ENCODE results near the gene F2. TPM values are rescaled to one million over a fixed set of nuclear protein-coding genes. Genes with fewer than 3 reads are reported as not detected.
A peak's percentile ranks its signal among the peaks of the same experiment; 100 is the strongest.

F2 gene
- total and polyA plus RNA-seq, 2 of the 13 experiments (the other 11 are each of a cell fraction or from before 2014, with no cell fraction given) = 330 to 801 TPM

GRCh38 chr11:46725338-46726205 is 6.6 kb downstream of the F2 start:
- Histone ChIP-seq H2AFZ (ENCODE audit: low read length) (no peak overlapping the region), H3K4me1 (ENCODE audit: insufficient read depth, low read length) (peaks cover 94% of the 10 kb centered on the region), H3K4me3 (replicated peaks in 1 of 3; ENCODE audit: insufficient read depth in 1 of 3, low read depth in 2 of 3, low read length in 3 of 3) (no peak overlapping the region), H3K9me3 (ENCODE audit: low read length) (no peaks in the 10 kb centered on the region), H3K4me2 (ENCODE audit: low read depth, low read length) (no peak overlapping the region), H3K79me2 (ENCODE audit: insufficient read depth, low read length) (peaks cover 56% of the 10 kb centered on the region), H3K27me3 (ENCODE audit: control insufficient read depth in 1 of 2, insufficient read depth in 2 of 2, low read length in 2 of 2) (no peaks in the 10 kb centered on the region; a peak in 1 of 5 replicates), H3K36me3 (replicated peaks in 1 of 2; ENCODE audit: control insufficient read depth in 1 of 2, insufficient read depth in 2 of 2, low read length in 2 of 2) (peaks cover 38 to 71% of the 10 kb centered on the region in 2 experiments), H4K20me1 (ENCODE audit: insufficient read depth, low read length) (peaks cover 38% of the 10 kb centered on the region), H3K9ac (ENCODE audit: insufficient read depth, low read depth, low read length) (no peak overlapping the region), H3K27ac (ENCODE audit: extremely low read length, insufficient read depth, low read length) (no peak overlapping the region)
- WGBS (ENCODE audit: low lambda C conversion rate) = 94% methylated on average over 15 of the region's 19 CpGs
- in situ Hi-C loops (cut with HindIII; ENCODE audit: extremely low pct_ligation_motif_present, low pct_unique_long_range_greater_than_20kb) (loop anchor here (5.0 kb wide), 1 partner anchor 33 kb away; no protein-coding TSS in a partner anchor), intact Hi-C loops (cut with micrococcal nuclease; ENCODE audit: unreplicated experiment) (no loop called here)
- ChIA-PET POLR2A (interaction anchor here (0.7 to 0.8 kb wide), 2 partner anchors 15 to 52 kb away, joined by 3 to 4 read pairs; no protein-coding TSS in a partner anchor), CTCF (ENCODE audit: low intra/inter-chr PET ratio, low total read pairs) (no interaction called here)
- no TSS peak for BruUV-seq (replicated peaks)
- ATAC-seq (peak; percentile 6; the same call in 2 of the 3 replicates), FAIRE-seq (no peak), DNase-seq (ENCODE audit: low spot score) (no peak)
- TF ChIP-seq NRL (CRISPR knock-in tag; IDR thresholded peaks at IDR 0.05; ENCODE audit: borderline replicate concordance) (peak; percentile 54; the same call in 1 of the 2 replicates), ZBTB42 (CRISPR knock-in tag; IDR thresholded peaks at IDR 0.05) (no peak), STAT5B (CRISPR knock-in tag; IDR thresholded peaks at IDR 0.05) (no peak), SALL1 (CRISPR knock-in tag; IDR thresholded peaks at IDR 0.05) (peak; percentile 30; the same call in 1 of the 2 replicates), ARNT2 (CRISPR knock-in tag; IDR thresholded peaks at IDR 0.05; ENCODE audit: low read depth) (0 out of 2 replicates have a peak, but pooled peaks have one; percentile 52), ZNF468 (CRISPR knock-in tag; IDR thresholded peaks at IDR 0.05) (no peak), RXRB (CRISPR knock-in tag; IDR thresholded peaks at IDR 0.05; ENCODE audit: borderline replicate concordance) (no peak), PTBP1 (IDR thresholded peaks at IDR 0.05; ENCODE audit: low read depth, low read length, poor library complexity, severe bottlenecking) (peak; percentile 25), CHCHD3 (CRISPR knock-in tag; IDR thresholded peaks at IDR 0.05) (0 out of 2 replicates have a peak, but pooled peaks have one; percentile 31), HES4 (CRISPR knock-in tag; IDR thresholded peaks at IDR 0.05; ENCODE audit: borderline replicate concordance) (no peak), KLF6 (CRISPR knock-in tag; IDR thresholded peaks at IDR 0.05) (no peak), RBFOX2 (IDR thresholded peaks at IDR 0.05; ENCODE audit: low read depth, low read length) (peak; percentile 75), POLR2AphosphoS5 (IDR thresholded peaks at IDR 0.05; ENCODE audit: low read depth, low read length) (0 out of 2 replicates have a peak, but pooled peaks have one; percentile 39), EP300 (IDR thresholded peaks at IDR 0.05; ENCODE audit: low read depth in 2 of 2, low read length in 2 of 2) (no peak), EP300 (CRISPR knock-in tag; IDR thresholded peaks at IDR 0.05; ENCODE audit: borderline replicate concordance) (no peak), FOXK2 (IDR thresholded peaks at IDR 0.05) (no peak), MEF2D (CRISPR knock-in tag; IDR thresholded peaks at IDR 0.05) (no peak)
- TF ChIP-seq, protein P1, sequence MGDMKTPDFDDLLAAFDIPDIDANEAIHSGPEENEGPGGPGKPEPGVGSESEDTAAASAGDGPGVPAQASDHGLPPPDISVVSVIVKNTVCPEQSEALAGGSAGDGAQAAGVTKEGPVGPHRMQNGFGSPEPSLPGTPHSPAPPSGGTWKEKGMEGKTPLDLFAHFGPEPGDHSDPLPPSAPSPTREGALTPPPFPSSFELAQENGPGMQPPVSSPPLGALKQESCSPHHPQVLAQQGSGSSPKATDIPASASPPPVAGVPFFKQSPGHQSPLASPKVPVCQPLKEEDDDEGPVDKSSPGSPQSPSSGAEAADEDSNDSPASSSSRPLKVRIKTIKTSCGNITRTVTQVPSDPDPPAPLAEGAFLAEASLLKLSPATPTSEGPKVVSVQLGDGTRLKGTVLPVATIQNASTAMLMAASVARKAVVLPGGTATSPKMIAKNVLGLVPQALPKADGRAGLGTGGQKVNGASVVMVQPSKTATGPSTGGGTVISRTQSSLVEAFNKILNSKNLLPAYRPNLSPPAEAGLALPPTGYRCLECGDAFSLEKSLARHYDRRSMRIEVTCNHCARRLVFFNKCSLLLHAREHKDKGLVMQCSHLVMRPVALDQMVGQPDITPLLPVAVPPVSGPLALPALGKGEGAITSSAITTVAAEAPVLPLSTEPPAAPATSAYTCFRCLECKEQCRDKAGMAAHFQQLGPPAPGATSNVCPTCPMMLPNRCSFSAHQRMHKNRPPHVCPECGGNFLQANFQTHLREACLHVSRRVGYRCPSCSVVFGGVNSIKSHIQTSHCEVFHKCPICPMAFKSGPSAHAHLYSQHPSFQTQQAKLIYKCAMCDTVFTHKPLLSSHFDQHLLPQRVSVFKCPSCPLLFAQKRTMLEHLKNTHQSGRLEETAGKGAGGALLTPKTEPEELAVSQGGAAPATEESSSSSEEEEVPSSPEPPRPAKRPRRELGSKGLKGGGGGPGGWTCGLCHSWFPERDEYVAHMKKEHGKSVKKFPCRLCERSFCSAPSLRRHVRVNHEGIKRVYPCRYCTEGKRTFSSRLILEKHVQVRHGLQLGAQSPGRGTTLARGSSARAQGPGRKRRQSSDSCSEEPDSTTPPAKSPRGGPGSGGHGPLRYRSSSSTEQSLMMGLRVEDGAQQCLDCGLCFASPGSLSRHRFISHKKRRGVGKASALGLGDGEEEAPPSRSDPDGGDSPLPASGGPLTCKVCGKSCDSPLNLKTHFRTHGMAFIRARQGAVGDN (CRISPR knock-in tag; IDR thresholded peaks at IDR 0.05) = peak; percentile 22; the same call in 1 of the 2 replicates
- TF ChIP-seq, protein P2, sequence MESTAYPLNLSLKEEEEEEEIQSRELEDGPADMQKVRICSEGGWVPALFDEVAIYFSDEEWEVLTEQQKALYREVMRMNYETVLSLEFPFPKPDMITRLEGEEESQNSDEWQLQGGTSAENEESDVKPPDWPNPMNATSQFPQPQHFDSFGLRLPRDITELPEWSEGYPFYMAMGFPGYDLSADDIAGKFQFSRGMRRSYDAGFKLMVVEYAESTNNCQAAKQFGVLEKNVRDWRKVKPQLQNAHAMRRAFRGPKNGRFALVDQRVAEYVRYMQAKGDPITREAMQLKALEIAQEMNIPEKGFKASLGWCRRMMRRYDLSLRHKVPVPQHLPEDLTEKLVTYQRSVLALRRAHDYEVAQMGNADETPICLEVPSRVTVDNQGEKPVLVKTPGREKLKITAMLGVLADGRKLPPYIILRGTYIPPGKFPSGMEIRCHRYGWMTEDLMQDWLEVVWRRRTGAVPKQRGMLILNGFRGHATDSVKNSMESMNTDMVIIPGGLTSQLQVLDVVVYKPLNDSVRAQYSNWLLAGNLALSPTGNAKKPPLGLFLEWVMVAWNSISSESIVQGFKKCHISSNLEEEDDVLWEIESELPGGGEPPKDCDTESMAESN (CRISPR knock-in tag; conservative IDR thresholded peaks at IDR 0.05) = 0 out of 2 replicates have a peak, but pooled peaks have one; percentile 37
